HG03066 (cell line): ENCODE results near the gene ITPKB.

ENCODE experiments used
- ATAC-seq: cut with Tn5 transposase; IDR thresholded peaks from one replicate; pipeline ENCODE4 v1.9.1; 2021; ENCODE audit warnings: low read depth; ENCODE audit not compliant: unreplicated experiment

Gene ITPKB

DNA sequence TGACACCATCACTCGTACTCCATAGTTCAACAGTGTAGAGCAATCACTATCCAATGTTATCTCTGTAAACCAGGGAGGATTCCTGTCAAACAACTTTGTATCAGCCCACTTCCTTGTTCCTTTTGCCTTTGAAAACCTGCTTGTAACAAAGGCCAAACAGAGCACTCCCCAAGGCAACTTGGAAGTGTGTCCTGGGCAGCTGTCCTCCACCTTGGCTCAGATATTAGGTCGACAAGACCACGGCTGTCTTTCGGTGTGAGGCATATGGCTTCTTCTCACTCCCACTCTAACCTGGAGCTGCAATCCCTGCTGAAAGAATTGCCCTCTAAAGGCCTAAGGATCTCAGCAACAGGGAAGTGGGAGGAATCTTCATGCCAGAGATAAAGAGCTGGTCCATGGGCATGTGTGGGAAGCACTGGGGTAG lies 66.7 kb downstream of the ITPKB start:
- no peak for ATAC-seq

- ATAC-seq = no peak
Measured at GRCh38 chr1:226671277-226671676, 67.8 kb downstream of the ITPKB start.

GRCh38 chr1:226670073-226670472 lies 69.0 kb downstream of the ITPKB start:
- no peak for ATAC-seq

DNA sequence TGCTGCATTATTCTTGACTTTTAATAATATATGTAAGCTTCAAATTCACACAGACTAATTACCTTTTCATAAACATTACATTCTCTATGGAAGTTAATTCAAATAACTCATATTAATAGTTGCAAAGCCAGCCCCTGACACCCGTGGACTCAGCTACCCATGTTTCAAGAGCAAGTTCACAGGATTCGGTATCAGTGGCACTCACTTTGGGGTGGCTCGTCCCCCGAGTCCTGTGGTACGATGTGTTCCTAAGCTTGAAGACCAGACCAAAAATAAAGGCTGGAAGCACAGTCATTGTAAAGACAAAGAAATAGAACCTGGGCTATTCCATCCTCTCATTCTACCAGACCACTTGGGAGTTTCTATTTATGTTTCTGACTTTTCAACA lies 70.9 kb downstream of the ITPKB start:
- ATAC-seq = no peak

GRCh38 chr1:226666692-226667091 lies 72.4 kb downstream of the ITPKB start:
- ATAC-seq = no peak

GRCh38 chr1:226666164-226666506 lies 72.9 kb downstream of the ITPKB start:
- no peak for ATAC-seq

GRCh38 chr1:226665505-226666163 lies 73.4 kb downstream of the ITPKB start:
- ATAC-seq = no peak

DNA sequence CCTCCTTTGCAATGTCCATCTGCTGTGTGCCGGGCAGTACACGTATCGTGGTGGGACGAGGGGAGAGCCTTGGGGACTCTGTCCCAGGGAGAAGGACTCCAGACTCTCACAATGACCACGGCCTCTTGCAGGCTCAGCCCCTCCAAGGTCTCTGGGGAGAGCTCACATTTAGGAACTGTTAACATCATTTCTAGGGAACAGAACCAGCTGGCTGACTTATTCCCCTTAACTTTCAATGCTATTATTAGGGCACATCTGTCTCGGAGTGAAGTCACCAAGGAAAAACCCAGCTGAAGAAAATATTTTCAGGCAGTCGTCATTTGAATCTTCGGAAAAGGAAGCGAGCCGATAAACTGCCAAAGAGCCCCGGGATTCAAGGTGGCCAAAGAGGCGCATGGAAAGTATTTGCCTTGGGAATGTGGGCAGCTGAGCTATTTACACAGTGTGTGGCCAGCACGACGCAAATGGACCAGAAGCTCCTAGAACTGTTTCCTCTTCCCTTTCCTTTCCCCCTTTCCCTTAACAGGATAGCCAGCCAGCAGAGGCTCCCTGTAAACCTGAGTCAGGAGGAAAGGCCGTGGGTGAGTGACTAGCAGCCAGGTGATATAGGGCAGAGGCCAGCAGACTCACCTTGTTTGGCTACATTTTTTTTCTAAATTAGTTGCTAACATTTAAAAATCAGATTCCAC lies 74.5 kb downstream of the ITPKB start:
- no peak for ATAC-seq

- ATAC-seq = no peak
Measured at GRCh38 chr1:226663327-226663704, 75.8 kb downstream of the ITPKB start.

GRCh38 chr1:226662642-226663326 lies 76.3 kb downstream of the ITPKB start:
- ATAC-seq = peak; percentile 96

- ATAC-seq = no peak
Measured at GRCh38 chr1:226661965-226662364, 77.1 kb downstream of the ITPKB start.

- ATAC-seq = no peak
Measured at GRCh38 chr1:226661271-226661670, 77.8 kb downstream of the ITPKB start.

DNA sequence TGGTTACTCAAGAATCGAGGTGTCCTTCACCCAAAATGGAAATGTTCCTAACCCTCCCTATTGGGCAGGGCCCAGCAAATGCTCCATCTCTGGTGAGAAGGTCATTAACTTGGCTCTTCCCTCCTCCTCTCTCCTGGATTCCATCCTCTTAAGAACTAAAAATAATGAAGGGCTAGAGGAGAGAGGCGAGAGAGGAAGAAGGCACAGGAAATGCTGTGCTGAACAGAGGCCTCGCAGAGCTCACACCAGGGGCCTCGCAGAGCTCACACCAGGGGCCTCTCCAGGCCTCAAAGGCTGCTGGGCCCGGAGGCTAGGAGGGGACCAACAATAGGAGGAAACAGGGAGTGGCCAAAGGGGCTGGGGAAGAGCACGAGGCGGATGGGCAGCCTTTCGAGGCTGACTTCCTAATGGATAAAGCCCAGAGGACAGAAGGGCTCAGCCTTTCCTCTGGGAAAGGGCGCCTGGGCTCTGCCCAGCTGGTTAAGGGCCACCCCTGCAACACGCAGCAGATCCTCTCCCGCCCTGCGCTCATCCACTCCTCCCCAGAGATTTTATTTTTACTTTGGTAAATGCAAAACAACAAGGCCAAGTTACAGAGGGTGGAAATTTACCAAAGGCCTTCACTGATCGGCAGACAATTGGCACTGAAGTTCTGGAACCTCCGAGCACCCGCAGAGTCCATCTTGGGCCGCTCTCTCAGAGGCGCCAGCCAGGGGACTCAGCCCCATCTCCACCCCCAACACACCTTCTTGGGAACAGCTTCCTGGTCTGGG lies 78.5 kb downstream of the ITPKB start:
- no peak for ATAC-seq

DNA sequence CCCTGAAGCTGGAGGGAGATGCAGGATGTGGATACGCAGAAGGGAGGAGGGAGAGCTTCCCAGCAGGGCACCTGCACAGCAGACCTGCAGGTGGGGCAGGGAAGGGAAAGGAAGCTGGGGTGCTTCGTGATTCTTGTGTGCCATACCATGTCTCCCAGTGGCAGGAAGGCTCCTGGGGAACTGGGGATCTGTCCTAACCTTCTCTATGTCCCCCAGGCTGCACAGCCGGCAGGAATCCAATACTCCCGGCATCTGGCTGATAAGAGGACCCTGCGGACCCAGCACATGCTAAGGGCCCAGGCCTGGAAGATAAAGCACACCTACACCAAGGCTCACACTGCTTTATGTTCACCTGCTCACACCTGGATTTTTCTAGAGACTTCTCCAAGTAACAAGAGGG lies 79.4 kb downstream of the ITPKB start:
- ATAC-seq = no peak

DNA sequence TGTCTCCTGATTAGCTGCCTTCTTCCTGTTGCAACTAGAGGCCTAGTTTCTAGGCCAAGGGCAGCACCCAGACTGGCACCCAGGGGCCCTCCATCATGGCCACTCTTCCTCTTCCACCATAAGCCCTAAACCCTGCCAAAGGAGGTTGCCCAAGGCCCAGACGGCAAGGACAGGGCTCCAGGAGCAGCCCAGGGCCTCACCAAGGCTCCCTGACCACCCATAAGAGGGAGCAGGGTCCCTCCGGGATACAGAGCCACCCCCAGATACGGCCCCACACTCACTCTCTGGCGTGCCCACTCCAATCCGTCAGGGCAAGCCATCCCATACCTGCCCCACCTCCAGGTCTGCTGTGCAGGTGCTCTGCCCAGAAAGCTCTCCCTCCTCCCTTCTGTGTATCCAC lies 79.9 kb downstream of the ITPKB start:
- ATAC-seq = no peak

DNA sequence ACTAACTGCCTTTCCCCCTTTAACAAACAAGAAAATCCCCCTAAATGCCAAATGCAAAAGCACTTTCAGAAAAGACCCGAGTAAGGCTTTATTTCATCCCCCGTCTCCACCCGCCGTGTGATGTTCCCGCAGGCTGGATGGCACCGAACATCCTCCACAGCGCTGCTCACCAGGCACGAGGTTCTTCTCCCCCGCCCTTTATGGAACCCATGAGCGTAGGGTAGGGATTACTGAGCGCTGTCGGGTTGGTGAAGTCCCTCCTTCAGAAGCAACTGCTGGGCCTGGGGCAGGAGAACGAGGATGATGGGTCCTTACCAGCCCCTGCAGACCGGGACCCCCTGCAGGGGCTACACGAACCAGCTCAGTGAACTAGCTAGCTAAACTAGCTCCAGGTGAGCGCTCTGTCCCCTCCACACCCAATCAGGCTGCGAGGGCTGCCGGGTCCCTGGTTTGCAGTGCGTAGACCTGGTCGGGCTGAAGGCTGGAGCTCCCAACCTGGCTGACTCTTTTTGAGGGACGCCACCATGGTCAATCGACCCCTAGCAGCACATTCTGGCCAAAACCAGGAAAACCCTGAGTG lies 80.4 kb downstream of the ITPKB start:
- no peak for ATAC-seq

DNA sequence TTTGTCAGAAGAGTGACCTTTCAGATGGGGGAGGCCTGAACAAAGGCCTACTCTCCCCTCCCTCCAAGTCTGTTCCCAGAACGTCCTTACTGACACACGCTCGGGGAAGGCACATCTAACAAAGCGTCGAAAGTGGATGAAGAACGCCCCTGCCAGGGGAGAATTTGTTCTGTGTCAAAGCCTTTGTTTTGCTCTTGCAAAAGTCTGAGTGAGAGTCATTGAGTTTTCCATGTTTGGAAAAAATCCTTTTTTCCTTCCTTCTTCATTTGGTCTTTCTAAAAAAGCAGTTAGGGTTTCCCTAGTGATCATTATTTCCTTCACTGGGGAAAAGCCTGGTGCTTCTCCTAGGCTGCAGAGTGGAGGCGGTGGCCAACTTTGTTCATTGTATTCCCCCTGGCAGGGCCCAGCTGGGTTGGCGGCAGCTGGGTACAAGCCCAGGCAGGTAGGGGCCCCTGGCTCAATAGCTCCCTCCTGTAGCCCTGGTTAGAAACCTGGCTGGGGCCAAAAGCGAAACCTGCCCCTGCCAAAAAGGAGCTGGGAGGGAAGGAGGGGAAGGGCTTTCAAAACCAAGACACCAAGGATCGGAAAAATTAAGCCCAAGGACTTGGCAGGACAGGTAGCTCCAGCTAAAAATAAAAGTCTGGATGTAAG lies 81.1 kb downstream of the ITPKB start:
- ATAC-seq = no peak

DNA sequence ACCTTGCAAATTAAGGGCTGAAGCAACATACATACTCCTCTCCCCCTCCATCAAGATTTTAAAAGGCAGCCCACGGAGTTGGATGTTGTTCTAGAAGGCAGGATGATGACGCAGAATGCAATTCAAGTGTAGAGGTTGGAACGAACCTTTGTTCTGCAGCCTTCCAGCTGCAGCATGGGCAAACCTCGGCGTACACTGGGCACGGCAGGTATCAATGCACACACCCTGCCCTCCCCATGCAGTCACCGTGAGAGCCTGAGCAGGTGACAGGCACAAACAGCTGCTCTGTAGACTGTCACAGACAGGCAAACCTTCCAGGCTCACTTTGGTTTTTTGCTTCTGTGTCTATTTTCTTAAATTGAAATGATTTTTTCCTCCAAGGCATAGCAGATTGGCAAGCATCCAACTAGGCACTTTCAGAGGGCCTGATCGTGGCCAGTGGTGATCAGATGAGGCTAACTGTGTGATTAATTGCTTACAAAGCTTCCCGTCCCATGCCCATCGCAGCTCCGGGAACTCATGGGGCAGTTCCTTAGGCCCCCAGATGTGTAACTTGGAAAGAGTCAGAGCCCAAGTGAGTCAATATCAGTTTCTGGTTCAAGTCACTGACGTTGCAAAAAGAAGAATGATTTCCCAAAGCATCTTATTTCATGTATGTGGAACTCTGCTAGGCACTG lies 82.3 kb downstream of the ITPKB start:
- ATAC-seq = no peak

DNA sequence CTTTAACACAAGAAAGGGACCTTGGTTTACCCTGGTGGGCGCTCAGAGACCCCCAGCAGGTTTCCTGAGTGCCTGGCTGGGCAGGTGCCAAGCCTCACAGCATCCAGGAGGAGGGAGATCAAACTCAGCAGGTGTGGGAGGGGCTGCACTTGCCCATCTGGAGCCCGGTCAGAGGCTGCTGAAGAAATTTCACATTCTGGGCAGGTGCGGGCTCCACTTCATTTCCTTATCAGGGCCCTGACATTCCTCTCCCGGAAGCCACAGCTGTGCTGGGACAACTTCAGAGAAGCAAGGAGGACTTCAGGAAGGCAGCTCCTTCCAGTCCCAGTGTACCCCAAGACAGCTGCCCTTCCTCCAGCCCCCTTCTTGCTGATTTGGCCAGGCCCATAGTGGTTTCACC lies 82.9 kb downstream of the ITPKB start:
- ATAC-seq = no peak
